Measurements from ENCODE around the gene DCHS2.

The DCHS2 gene

GRCh38 chr4:154490234-154490582, 1.4 kb downstream of the DCHS2 start:
- DNase-seq: no peak

GRCh38 chr4:154489558-154490233, 1.9 kb downstream of the DCHS2 start:
- DNase-seq: no peak

- no peak for DNase-seq
These were observed 4.5 kb downstream of the DCHS2 start for GRCh38 chr4:154487145-154487544.

DNA sequence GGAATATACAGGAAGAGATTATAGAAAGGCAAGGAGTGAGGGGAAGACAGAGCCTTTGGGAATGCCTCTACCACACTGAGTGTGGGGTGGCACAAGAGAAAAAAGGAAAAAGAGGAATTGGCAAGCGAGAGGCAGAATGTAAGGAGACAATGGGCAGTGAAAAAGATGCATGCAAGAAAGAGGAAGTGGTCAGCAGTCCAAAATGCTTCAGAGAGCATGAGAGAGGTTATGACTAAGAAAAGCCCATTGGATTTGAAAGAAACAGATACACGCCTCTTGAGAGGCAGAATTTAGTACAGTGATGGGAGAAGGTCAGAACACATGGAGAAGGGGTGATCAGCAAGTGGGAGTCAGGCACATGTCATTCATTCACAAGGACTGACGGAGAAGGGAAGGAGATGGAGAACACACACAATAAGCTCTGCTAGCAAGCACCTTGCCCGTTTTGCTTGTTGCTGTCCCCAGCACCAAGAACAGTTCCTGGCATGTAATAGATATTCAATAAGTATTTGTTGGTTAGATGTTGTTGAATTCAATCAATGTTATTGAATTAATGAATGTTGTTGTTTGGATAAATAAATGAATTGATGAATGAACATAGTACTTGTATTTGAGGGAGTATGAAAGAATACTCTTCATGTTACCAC, 6.3 kb downstream of the DCHS2 start:
- no peak for DNase-seq

GRCh38 chr4:154478547-154478946, 13.1 kb downstream of the DCHS2 start:
- DNase-seq: no peak

GRCh38 chr4:154478128-154478527, 13.5 kb downstream of the DCHS2 start:
- no peak for DNase-seq

GRCh38 chr4:154476232-154476631, 15.4 kb downstream of the DCHS2 start:
- DNase-seq: no peak

DNA sequence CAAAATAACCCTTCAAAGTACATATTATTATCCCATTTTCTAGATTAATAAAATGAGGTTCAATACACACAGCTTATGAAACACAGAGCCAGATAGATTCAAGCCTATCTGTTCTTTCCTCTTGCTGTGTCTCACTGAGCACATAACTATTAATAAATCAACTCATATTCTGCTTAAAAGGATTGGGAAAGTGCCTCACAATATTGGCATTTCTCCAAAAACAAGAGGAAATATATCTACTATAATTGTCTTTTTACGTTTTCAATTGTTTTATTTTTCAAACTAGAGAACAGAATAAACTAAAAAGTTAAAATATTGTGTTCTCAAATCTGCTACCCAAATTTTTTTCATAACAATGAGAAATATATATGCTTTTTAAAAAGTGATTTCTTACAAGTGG, 15.8 kb downstream of the DCHS2 start:
- no peak for DNase-seq

- no peak for DNase-seq
These were observed 18.1 kb downstream of the DCHS2 start for GRCh38 chr4:154473497-154473896.

DNA sequence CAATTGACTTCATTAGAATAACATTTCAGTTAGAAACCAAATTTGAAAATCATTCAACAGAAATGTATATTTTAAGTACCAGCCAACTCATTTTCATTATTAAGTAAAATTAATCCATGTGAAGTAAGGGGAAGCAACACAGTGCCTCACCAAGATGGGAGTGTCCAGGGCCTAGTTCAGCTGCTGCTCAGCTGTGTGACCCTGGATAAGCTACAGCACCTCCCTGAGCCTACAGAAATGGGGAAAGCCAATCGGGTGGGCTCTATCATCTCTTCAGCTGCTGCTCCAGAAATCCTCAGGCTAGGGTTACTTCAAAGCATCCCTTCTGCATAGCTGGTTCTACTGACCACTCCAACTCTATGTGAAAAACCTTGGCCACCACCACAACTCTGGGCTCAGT, 18.7 kb downstream of the DCHS2 start:
- DNase-seq: no peak

GRCh38 chr4:154471526-154472331, 19.9 kb downstream of the DCHS2 start:
- no peak for DNase-seq

DNA sequence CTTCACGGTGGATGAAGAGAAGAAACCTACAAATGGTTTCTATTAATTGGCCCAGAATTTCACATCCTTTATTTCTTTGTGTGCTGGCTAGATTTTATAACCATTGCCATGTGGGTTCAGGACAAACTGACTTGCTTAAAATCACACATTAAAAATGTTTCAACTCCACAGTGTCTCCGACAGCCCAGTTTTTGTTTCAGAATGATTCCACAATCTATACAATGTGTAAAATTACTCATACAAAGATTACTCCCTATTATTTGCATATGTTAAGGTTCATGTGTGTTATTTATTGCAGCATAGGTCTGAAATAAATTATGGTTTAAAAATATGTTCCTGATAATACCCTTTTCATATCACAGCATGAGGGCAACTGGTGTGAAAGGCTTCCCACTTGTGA, 20.6 kb downstream of the DCHS2 start:
- DNase-seq: no peak

DNA sequence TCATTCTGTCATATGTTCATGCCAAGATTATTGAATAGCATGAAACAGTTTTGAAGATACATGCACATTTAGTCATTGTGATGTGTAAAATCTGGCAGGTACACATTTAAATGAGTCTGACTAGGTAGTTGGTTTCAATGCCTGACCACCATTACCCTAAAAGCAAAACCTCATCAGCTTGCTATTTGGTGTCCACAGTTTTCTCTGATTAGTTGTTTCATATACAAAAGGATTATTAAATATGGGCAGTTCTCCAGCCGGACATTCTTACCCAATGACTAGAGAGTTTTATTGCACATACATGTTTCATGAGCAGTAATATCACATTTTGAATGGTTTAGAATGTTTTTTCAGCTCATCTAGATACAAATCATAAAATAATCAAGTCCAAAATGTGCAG, 23.7 kb downstream of the DCHS2 start:
- DNase-seq: no peak

DNA sequence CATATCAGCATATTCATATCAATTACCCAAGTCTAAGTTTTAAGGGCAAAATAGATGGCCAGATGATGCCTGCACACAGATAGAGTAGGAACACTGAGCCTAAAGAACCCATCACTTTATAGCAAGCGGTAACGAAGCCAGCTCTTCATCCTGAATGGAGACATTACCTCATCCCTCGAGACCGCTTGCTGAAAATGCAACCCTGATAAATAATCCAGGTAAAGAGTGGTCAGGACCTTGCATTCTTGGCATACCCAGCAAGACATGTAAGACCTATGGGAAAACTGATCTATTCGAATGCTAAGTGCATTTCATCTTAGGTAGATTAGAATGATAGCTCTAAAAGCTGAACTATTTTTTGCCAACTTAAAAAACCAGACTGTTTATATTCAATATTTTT, 25.3 kb downstream of the DCHS2 start:
- DNase-seq: no peak

GRCh38 chr4:154465085-154465484, 26.5 kb downstream of the DCHS2 start:
- no peak for DNase-seq

GRCh38 chr4:154464654-154465053, 26.9 kb downstream of the DCHS2 start:
- DNase-seq: no peak

DNA sequence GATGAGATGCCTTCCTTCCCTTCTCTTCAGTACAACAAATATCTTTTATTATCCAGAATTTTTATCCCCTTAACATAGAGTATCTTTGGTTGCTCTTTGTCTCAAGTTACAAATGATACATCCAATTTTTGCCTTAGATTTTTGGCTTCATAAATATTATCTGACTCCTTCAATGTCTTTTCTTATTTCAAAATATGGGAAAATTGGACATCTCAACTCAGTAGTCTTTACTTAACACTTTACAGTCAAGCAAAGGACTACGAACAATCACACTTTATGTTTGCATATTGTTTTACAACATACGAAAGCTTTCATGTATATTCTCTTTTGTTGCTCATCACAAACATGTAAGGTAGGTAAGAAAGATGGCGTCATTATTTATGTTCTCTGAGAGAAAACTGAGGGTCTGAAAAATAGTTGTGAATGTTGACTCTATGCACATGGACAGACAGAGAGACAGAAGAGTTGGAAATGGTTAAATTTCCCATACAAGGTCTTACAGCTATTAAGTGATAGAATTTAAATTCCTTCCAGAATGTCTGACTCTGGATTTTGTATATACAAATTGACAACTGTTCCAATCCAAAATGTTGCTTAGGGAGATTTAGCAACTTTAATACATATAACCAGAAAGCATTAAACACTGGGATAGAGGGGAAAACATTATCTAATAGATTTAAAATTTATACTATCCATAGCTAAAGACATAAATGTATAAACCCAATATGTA, 29.4 kb downstream of the DCHS2 start:
- DNase-seq: no peak

- DNase-seq: peak; percentile 0 to 41
These were observed 34.1 kb downstream of the DCHS2 start for GRCh38 chr4:154457471-154457870.

GRCh38 chr4:154456889-154457288, 34.7 kb downstream of the DCHS2 start:
- no peak for DNase-seq

GRCh38 chr4:154456240-154456639, 35.4 kb downstream of the DCHS2 start:
- no peak for DNase-seq

- no peak for DNase-seq
These were observed 36.5 kb downstream of the DCHS2 start for GRCh38 chr4:154455111-154455510.

DNA sequence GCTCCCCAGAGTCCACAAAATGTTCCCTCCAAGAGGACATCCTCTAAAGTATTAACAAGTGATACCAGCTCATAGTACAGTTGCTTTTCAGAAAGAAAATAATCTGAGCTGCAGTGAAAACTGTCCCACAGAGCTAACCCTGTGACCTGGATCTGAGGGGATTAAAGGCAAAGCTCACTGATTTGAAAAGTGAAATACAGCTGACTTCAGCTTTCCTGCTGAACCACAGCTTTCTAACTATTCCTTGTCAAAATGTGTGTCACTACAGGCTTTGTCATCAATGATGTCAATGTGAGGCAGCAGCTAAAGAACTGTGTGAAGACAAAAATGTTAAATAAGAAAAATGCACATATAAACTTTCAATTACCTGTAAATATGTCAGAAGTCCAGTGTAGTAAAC, 36.9 kb downstream of the DCHS2 start:
- DNase-seq: no peak

- no peak for DNase-seq
These were observed 38.7 kb downstream of the DCHS2 start for GRCh38 chr4:154452798-154453346.

Data from NCI-H524 (cell line).